Prostate gland (tissue), 2 donors: ENCODE results near the gene KIAA0825. TPM values are rescaled to one million over a fixed set of nuclear protein-coding genes. Genes with fewer than 3 reads are reported as not detected.

Experiments used
- DNase-seq: peaks from one replicate; pipeline ENCODE4 v3.0.0-alpha.2; 2019; ENCODE audit warnings: low spot score
- H3K27ac ChIP-seq, 2 donors: fragments of 200-600 bp; sonication (generic); 2 replicates each; pipeline ENCODE4 v1.5.1; 2017 to 2019
- H3K27me3 ChIP-seq: fragments of 200-600 bp; sonication (generic); replicated peaks from 2 replicates; pipeline ENCODE4 v1.5.1; 2019; ENCODE audit not compliant: insufficient read depth
- H3K36me3 ChIP-seq, 2 donors: fragments of 200-600 bp; sonication (generic); 1 replicate in 1 of 2; 2 replicates in 1 of 2; pipeline versions ENCODE4 v1.5.1 to v1.8.1; 2017 to 2019
- H3K4me1 ChIP-seq: fragments of 200-600 bp; sonication (generic); replicated peaks from 2 replicates; pipeline ENCODE4 v1.5.1; 2019
- H3K4me3 ChIP-seq, 2 donors: fragments of 200-600 bp; sonication (generic); 2 replicates each; pipeline ENCODE4 v1.5.1; 2017 to 2019
- H3K9me3 ChIP-seq: fragments of 200-600 bp; sonication (generic); 2 replicates; pipeline ENCODE4 v1.5.1; 2017
- CTCF ChIP-seq, 4 experiments: fragments of 200-600 bp in 2 of 4; fragments of 450-650 bp in 2 of 4; sonication (generic) in 2 of 4; IDR thresholded peaks; 1 replicate in 3 of 4; 2 replicates in 1 of 4; pipeline ENCODE4 v1.5.1; 2016 to 2019; ENCODE audit warnings: antibody characterized with exemption in 4 of 4, mild to moderate bottlenecking in 2 of 4, moderate library complexity in 2 of 4
- POLR2A ChIP-seq: fragments of 450-650 bp; IDR thresholded peaks from one replicate; pipeline ENCODE4 v1.6.1; 2016; ENCODE audit warnings: antibody characterized with exemption, mild to moderate bottlenecking
- POLR2AphosphoS5 ChIP-seq: sonication (generic); formaldehyde crosslinking; IDR thresholded peaks from one replicate; pipeline ENCODE4 v1.6.1; 2017; ENCODE audit warnings: antibody characterized with exemption
- WGBS: methylation state at CpG from one replicate; pipeline ENCODE4 v1.1.5; 2018; 5-methylcytosine and 5-hydroxymethylcytosine counted together
- intact Hi-C: fragments of 100-400 bp; cut with DNase I; formaldehyde crosslinking; loops from one replicate; pipeline ENCODE4 v1.14.2; 2022
- total RNA-seq, 2 donors: library from RNA; depleted of rRNA; stranded (reverse); fragments of >200 nt; gene quantifications; one replicate each; pipeline ENCODE4 v1.1.0, GENCODE V29; 2016

KIAA0825 gene
- total RNA-seq, 2 donors from 2014 or later: 3.9 to 4.1 TPM

DNA sequence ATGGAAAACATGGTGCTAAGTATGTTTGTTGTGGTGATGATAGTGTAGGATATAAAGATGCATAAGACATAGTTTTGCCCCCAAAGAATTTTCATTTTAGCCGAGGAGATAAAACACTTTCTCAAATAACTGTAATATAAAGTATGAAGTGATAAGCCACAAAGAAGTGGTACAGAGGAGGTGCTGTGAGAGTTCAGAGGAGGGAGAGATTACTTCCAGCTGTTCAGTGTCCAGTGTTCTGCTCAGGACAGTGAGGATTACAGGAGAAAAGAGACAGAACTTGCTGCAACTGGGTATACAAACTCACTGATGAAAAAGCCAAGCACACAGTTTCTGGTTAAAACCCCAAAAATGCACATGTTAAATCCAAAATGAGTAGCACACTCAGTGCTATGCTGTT is 309.3 kb downstream of the KIAA0825 start:
- no peaks in the 10 kb centered on the region for H3K36me3 ChIP-seq
- H3K9me3 ChIP-seq: no peaks in the 10 kb centered on the region
- no peaks in the 10 kb centered on the region for H3K27me3 ChIP-seq
- TF ChIP-seq POLR2AphosphoS5: no peak
- TF ChIP-seq CTCF (IDR thresholded peaks at IDR 0.05): no peak
- no peak for TF ChIP-seq POLR2A
- 58% methylated on average over 1 of the region's 1 CpG for WGBS
- no peaks in the 10 kb centered on the region for H3K4me1 ChIP-seq
- intact Hi-C loops: no loop called here
- no peak overlapping the region for H3K4me3 ChIP-seq
- H3K27ac ChIP-seq: no peak overlapping the region
- no peak for DNase-seq

DNA sequence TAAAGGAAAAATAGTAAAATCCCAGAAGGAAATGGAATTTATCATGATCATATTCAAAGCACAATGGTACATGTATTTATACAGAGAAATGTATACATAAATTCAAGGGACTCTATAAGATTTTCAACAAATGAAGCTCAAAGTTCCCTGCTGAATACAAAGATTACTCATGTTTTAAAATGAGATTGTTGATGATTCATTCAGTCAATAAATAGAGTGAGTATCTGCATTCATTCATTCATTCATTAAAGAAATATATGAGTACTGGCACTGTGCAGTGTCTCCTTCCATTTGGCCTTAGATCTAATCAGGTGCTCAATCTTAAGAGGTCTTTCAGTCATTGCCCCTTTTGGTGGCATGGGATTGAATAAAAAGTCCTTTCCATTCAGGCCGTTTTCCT is 310.0 kb downstream of the KIAA0825 start:
- H3K27ac ChIP-seq: no peak overlapping the region
- intact Hi-C loops: no loop called here
- H3K36me3 ChIP-seq: no peaks in the 10 kb centered on the region
- no peaks in the 10 kb centered on the region for H3K9me3 ChIP-seq
- no peak for TF ChIP-seq POLR2AphosphoS5
- no peak for TF ChIP-seq POLR2A
- no peak for TF ChIP-seq CTCF (IDR thresholded peaks at IDR 0.05)
- H3K4me1 ChIP-seq: no peaks in the 10 kb centered on the region
- WGBS: 81% methylated on average over 1 of the region's 1 CpG
- H3K27me3 ChIP-seq: no peaks in the 10 kb centered on the region
- no peak for DNase-seq
- no peak overlapping the region for H3K4me3 ChIP-seq

GRCh38 chr5:94304146-94304545 is 314.3 kb downstream of the KIAA0825 start:
- Histone ChIP-seq H3K9me3 (no peaks in the 10 kb centered on the region), H3K4me1 (no peaks in the 10 kb centered on the region), H3K36me3 (no peaks in the 10 kb centered on the region), H3K27ac (no peak overlapping the region), H3K4me3 (no peak overlapping the region), H3K27me3 (no peaks in the 10 kb centered on the region)
- 81% methylated on average over 7 of the region's 7 CpGs for WGBS
- TF ChIP-seq CTCF (IDR thresholded peaks at IDR 0.05) (no peak), POLR2AphosphoS5 (no peak), POLR2A (no peak)
- DNase-seq: no peak
- intact Hi-C loops: no loop called here

DNA sequence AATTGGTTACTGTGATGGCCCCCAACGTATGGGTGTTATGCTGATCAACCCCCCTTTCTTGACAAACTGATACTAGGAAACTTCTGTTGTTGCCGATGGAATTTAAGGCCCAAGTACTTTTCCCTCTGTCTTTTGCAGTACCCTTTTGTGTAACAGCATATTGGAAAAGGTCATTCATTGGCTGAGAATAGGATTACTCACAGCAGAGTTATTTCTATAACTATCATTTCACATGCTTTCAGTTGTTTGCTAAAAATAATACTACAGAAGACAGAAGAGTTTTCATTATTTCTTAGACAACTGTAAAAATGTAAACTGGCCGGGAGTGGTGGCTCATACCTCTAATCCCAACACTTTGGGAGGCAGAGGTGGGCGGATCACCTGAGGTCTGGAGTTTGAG is 329.5 kb downstream of the KIAA0825 start:
- WGBS: 72% methylated on average over 4 of the region's 4 CpGs
- no peak for DNase-seq
- Histone ChIP-seq H3K4me3 (no peak overlapping the region), H3K27me3 (no peaks in the 10 kb centered on the region), H3K9me3 (no peaks in the 10 kb centered on the region), H3K4me1 (no peaks in the 10 kb centered on the region), H3K36me3 (no peaks in the 10 kb centered on the region), H3K27ac (no peak overlapping the region)
- intact Hi-C loops: no loop called here
- TF ChIP-seq POLR2AphosphoS5 (no peak), CTCF (IDR thresholded peaks at IDR 0.05) (no peak), POLR2A (no peak)

GRCh38 chr5:94285984-94286383 is 332.4 kb downstream of the KIAA0825 start:
- Histone ChIP-seq H3K27me3 (no peaks in the 10 kb centered on the region), H3K4me1 (no peaks in the 10 kb centered on the region), H3K36me3 (no peaks in the 10 kb centered on the region), H3K27ac (no peak overlapping the region), H3K4me3 (no peak overlapping the region), H3K9me3 (no peaks in the 10 kb centered on the region)
- intact Hi-C loops: no loop called here
- TF ChIP-seq POLR2A (no peak), CTCF (IDR thresholded peaks at IDR 0.05) (no peak), POLR2AphosphoS5 (no peak)
- DNase-seq: no peak
